ENCODE data around the gene ASTN2.

ASTN2 gene

GRCh38 chr9:117341151-117341550 is 73.7 kb downstream of the ASTN2 start:
- H3K9me3 ChIP-seq (replicated peaks; ENCODE audit: insufficient read depth, low read length): no peaks in the 10 kb centered on the region
- no peak overlapping the region for H2AFZ ChIP-seq (ENCODE audit: low read length)
- no peak overlapping the region for H3K4me3 ChIP-seq (ENCODE audit: low read length)
- no peaks in the 10 kb centered on the region for H3K27me3 ChIP-seq (replicated peaks; ENCODE audit: insufficient read depth, low read length)
- H3F3A ChIP-seq (ENCODE audit: insufficient read depth, low read length): no peaks in the 10 kb centered on the region
- no peaks in the 10 kb centered on the region for H3K36me3 ChIP-seq (replicated peaks; ENCODE audit: insufficient read depth, low read length)
- no peaks in the 10 kb centered on the region for H3K4me1 ChIP-seq (ENCODE audit: low read length)
- H3K4me2 ChIP-seq (ENCODE audit: low read depth, low read length): no peak overlapping the region
- H3K79me2 ChIP-seq (ENCODE audit: low read length): no peaks in the 10 kb centered on the region
- H4K20me1 ChIP-seq (ENCODE audit: insufficient read depth, low read length): no peaks in the 10 kb centered on the region
- H3K9me2 ChIP-seq (replicated peaks; ENCODE audit: insufficient read depth, low read length): no peaks in the 10 kb centered on the region
- no peak for DNase-seq
- no peak overlapping the region for H3K9ac ChIP-seq (ENCODE audit: low read length)
- no peak for TF ChIP-seq EZH2phosphoT487 (IDR thresholded peaks at IDR 0.05; ENCODE audit: low read length)
- no peak for TF ChIP-seq EZH2 (optimal IDR thresholded peaks at IDR 0.05; ENCODE audit: low read depth, low read length)
- TF ChIP-seq CTCF (IDR thresholded peaks at IDR 0.05; ENCODE audit: low read length): no peak
- no peak overlapping the region for H3K27ac ChIP-seq (ENCODE audit: low read length)

- Histone ChIP-seq H4K20me1 (ENCODE audit: insufficient read depth, low read length) (no peaks in the 10 kb centered on the region), H3K9me3 (replicated peaks; ENCODE audit: insufficient read depth, low read length) (no peaks in the 10 kb centered on the region), H3K4me1 (ENCODE audit: low read length) (no peaks in the 10 kb centered on the region), H2AFZ (ENCODE audit: low read length) (no peak overlapping the region), H3K4me3 (ENCODE audit: low read length) (no peak overlapping the region), H3K79me2 (ENCODE audit: low read length) (no peaks in the 10 kb centered on the region), H3K4me2 (ENCODE audit: low read depth, low read length) (no peak overlapping the region), H3K27me3 (replicated peaks; ENCODE audit: insufficient read depth, low read length) (no peaks in the 10 kb centered on the region), H3F3A (ENCODE audit: insufficient read depth, low read length) (no peaks in the 10 kb centered on the region), H3K9me2 (replicated peaks; ENCODE audit: insufficient read depth, low read length) (no peaks in the 10 kb centered on the region), H3K36me3 (replicated peaks; ENCODE audit: insufficient read depth, low read length) (no peaks in the 10 kb centered on the region), H3K9ac (ENCODE audit: low read length) (no peak overlapping the region), H3K27ac (ENCODE audit: low read length) (no peak overlapping the region)
- no peak for TF ChIP-seq CTCF (IDR thresholded peaks at IDR 0.05; ENCODE audit: low read length)
- no peak for TF ChIP-seq EZH2 (optimal IDR thresholded peaks at IDR 0.05; ENCODE audit: low read depth, low read length)
- TF ChIP-seq EZH2phosphoT487 (IDR thresholded peaks at IDR 0.05; ENCODE audit: low read length): no peak
- DNase-seq: no peak
Measured at GRCh38 chr9:117340422-117340821, 74.4 kb downstream of the ASTN2 start.

GRCh38 chr9:117335837-117336433 is 78.9 kb downstream of the ASTN2 start:
- Histone ChIP-seq H3K27me3 (replicated peaks; ENCODE audit: insufficient read depth, low read length) (no peaks in the 10 kb centered on the region), H3K4me1 (ENCODE audit: low read length) (no peaks in the 10 kb centered on the region), H3K27ac (ENCODE audit: low read length) (no peak overlapping the region), H3K4me2 (ENCODE audit: low read depth, low read length) (no peak overlapping the region), H3K79me2 (ENCODE audit: low read length) (no peaks in the 10 kb centered on the region), H3K4me3 (ENCODE audit: low read length) (no peak overlapping the region), H3K36me3 (replicated peaks; ENCODE audit: insufficient read depth, low read length) (no peaks in the 10 kb centered on the region), H3K9me2 (replicated peaks; ENCODE audit: insufficient read depth, low read length) (no peaks in the 10 kb centered on the region), H3K9me3 (replicated peaks; ENCODE audit: insufficient read depth, low read length) (no peaks in the 10 kb centered on the region), H2AFZ (ENCODE audit: low read length) (no peak overlapping the region), H3K9ac (ENCODE audit: low read length) (no peak overlapping the region), H4K20me1 (ENCODE audit: insufficient read depth, low read length) (no peaks in the 10 kb centered on the region), H3F3A (ENCODE audit: insufficient read depth, low read length) (no peaks in the 10 kb centered on the region)
- DNase-seq: no peak
- TF ChIP-seq EZH2 (optimal IDR thresholded peaks at IDR 0.05; ENCODE audit: low read depth, low read length) (no peak), CTCF (IDR thresholded peaks at IDR 0.05; ENCODE audit: low read length) (no peak), EZH2phosphoT487 (IDR thresholded peaks at IDR 0.05; ENCODE audit: low read length) (no peak)

All from MM.1S (cell line).